Pancreas (tissue), 10 donors: ENCODE measurements around the gene CNGA3. TPM values are rescaled to one million over a fixed set of nuclear protein-coding genes. Genes with fewer than 3 reads are reported as not detected.

ENCODE experiments used
- ATAC-seq, 4 donors: fragments of 200-7000 bp; cut with Tn5 transposase; one replicate each; pipeline versions ENCODE4 v1.8.0 to v1.9.1; 2020; ENCODE audit warnings: mild to moderate bottlenecking in 4 of 4, moderate library complexity in 4 of 4
- DNase-seq, 6 donors: peaks; one replicate each; pipeline ENCODE4 v3.0.0-alpha.2; 2020
- FAIRE-seq: peaks from 2 replicates; lab custom pipeline; 2012; peaks lifted over from hg19 to GRCh38; lab: Jason Lieb, UNC
- H3K27ac ChIP-seq, 4 donors: fragments of 200-600 bp; sonication (generic); 1 replicate in 3 of 4; 2 replicates in 1 of 4; pipeline versions ENCODE4 v1.5.0 to v1.8.0; 2020
- H3K27me3 ChIP-seq, 4 donors: fragments of 200-600 bp; one replicate each; pipeline ENCODE4 v1.8.0; 2021
- H3K36me3 ChIP-seq, 3 donors: fragments of 200-600 bp; sonication (generic) in 1 of 3; one replicate each; pipeline versions ENCODE4 v1.5.0 to v1.8.0; 2020 to 2021
- H3K4me1 ChIP-seq, 3 donors: fragments of 200-600 bp; one replicate each; pipeline ENCODE4 v1.8.0; 2021
- H3K4me3 ChIP-seq, 4 donors: fragments of 200-600 bp; sonication (generic) in 2 of 4; one replicate each; pipeline versions ENCODE4 v1.5.0 to v1.8.0; 2020 to 2021
- H3K9me3 ChIP-seq, 4 donors: fragments of 200-600 bp; one replicate each; pipeline ENCODE4 v1.8.0; 2021
- WGBS, 2 donors: extraction: QIAGEN DNeasy Blood & Tissue Kit; methylation state at CpG; one replicate each; pipeline ENCODE4 v1.1.7; 2013; 5-methylcytosine and 5-hydroxymethylcytosine counted together
- intact Hi-C, 3 donors: fragments of 100-400 bp; cut with DNase I; formaldehyde crosslinking; loops; one replicate each; pipeline versions ENCODE4 v1.11.1 to v1.14.2; 2022
- polyA plus RNA-seq, 2 donors: library from polyadenylated mRNA; stranded (reverse); fragments of 200-250 nt; gene quantifications; one replicate each; pipeline ENCODE4 v1.2.3, GENCODE V29; 2013
- total RNA-seq, 6 donors: library from RNA; stranded (reverse); fragmentation: NEBNext Ultra II Directional in 4 of 6; extraction: Animal tissue kit (Norgen Biotek cat#: 25700) in 4 of 6; gene quantifications; one replicate each; pipeline versions ENCODE4 v1.2.1 to v1.2.4, GENCODE V29; 2021 to 2023
- TF ChIP-seq, protein P1 (sequence below), 4 donors: fragments of 200-600 bp; sonication (generic) in 3 of 4; IDR thresholded peaks; one replicate each; pipeline versions ENCODE4 v1.5.0 to v1.8.0; 2021; ENCODE audit warnings: antibody characterized with exemption in 4 of 4
- donor health status: healthy with polysubstance abuse.
- donor health status: DM: no; HTN: no; CAD: no; lungs with moderate emphysema.
- donor health status: DM: no; HTN: no; CAD: no.
- donor health status: control.
- donor health status: control.
- donor health status: Bipolar disorder and iron deficiency.
- donor health status: DM: yes; HTN: yes; CAD: no.
- donor health status: DM: no; HTN: no; CAD: no.
- donor health status: DM: no; HTN: no; CAD: no.
- donor health status: DM: yes; HTN: yes; CAD: no.

CNGA3 gene
- total and polyA plus RNA-seq, 8 donors, result 0.09 to 1.5 (median 0.28) TPM

DNA sequence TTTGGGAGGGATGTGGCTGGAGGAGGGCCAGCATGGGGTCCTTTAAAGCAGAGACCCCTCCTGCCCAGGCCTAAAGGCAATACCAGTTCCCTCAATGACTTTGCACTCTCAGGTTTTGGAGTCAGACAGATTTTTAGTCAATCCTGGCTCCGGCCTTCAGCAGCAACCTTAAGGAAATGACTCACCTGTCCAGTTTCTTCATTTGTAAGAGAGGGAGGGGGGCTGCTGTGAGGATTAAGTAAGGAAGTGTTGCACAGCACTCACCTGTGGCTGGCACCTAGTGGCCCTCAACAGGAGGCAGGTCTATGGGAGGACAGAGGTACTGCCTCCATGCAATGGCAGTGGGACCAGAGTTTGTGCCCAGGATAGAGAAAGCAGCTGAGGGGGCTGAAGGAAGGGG is 13.7 kb downstream of the CNGA3 start:
- H3K27ac ChIP-seq, result no peak overlapping the region
- no peaks in the 10 kb centered on the region for H3K9me3 ChIP-seq
- no peaks in the 10 kb centered on the region for H3K4me1 ChIP-seq
- no peak for ATAC-seq
- H3K27me3 ChIP-seq, result no peaks in the 10 kb centered on the region
- intact Hi-C loops, result no loop called here
- TF ChIP-seq, protein P1, sequence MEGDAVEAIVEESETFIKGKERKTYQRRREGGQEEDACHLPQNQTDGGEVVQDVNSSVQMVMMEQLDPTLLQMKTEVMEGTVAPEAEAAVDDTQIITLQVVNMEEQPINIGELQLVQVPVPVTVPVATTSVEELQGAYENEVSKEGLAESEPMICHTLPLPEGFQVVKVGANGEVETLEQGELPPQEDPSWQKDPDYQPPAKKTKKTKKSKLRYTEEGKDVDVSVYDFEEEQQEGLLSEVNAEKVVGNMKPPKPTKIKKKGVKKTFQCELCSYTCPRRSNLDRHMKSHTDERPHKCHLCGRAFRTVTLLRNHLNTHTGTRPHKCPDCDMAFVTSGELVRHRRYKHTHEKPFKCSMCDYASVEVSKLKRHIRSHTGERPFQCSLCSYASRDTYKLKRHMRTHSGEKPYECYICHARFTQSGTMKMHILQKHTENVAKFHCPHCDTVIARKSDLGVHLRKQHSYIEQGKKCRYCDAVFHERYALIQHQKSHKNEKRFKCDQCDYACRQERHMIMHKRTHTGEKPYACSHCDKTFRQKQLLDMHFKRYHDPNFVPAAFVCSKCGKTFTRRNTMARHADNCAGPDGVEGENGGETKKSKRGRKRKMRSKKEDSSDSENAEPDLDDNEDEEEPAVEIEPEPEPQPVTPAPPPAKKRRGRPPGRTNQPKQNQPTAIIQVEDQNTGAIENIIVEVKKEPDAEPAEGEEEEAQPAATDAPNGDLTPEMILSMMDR (IDR thresholded peaks at IDR 0.05), result no peak
- no peak overlapping the region for H3K4me3 ChIP-seq
- WGBS, 2 donors, result 94 to 100% methylated on average over 1 of the region's 1 CpG
- no peak for FAIRE-seq
- DNase-seq, result no peak
- H3K36me3 ChIP-seq, result no peaks in the 10 kb centered on the region

DNA sequence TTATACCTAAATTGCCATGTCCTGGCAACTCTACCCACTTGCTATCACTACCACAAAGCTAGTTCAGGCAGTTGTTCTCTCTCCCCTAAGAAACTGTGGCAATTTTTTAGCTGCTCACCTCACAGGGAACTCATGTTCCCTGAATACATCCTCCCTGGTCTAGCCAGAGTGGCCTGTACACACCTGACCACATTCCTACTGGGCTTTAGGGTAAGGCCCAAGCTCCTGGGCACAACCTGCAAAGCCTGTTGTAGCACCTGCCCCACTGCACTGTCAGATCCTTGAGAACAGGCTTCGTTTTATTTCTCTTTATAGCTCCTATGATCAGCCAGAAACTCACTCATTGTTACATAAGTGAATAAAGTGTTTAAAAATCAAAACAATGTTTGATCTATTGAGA is 21.5 kb downstream of the CNGA3 start:
- Histone ChIP-seq H3K27ac (no peak overlapping the region), H3K4me3 (no peak overlapping the region), H3K4me1 (no peaks in the 10 kb centered on the region), H3K27me3 (no peaks in the 10 kb centered on the region), H3K9me3 (no peaks in the 10 kb centered on the region), H3K36me3 (no peaks in the 10 kb centered on the region)
- DNase-seq (no peak), ATAC-seq (no peak), FAIRE-seq (no peak)
- intact Hi-C loops, result no loop called here
- 41 to 53% methylated on average over 1 of the region's 1 CpG for WGBS, 2 donors
- TF ChIP-seq, protein P1 (IDR thresholded peaks at IDR 0.05), result no peak

DNA sequence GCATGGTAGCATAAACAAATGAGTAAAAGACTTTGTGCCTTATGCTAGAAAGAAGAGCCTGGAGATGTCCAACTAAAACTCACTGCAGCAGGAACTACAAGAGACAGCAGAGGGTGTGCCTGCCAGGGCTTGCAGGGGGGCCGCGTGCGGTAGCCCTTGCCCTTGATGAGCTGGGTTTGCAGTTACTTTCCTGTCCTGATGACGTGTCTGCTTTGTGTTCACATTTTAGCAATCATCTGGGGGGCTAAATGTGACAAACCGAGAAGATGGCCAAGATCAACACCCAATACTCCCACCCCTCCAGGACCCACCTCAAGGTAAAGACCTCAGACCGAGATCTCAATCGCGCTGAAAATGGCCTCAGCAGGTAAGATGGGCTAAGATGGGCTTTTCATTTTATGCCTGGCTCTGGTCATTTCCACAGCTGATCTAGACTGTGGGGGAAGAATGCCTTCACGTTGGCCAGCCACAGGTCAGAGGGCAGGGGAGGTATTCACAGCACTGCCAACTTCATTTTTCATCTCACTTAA is 23.5 kb downstream of the CNGA3 start:
- no peak for ATAC-seq

DNA sequence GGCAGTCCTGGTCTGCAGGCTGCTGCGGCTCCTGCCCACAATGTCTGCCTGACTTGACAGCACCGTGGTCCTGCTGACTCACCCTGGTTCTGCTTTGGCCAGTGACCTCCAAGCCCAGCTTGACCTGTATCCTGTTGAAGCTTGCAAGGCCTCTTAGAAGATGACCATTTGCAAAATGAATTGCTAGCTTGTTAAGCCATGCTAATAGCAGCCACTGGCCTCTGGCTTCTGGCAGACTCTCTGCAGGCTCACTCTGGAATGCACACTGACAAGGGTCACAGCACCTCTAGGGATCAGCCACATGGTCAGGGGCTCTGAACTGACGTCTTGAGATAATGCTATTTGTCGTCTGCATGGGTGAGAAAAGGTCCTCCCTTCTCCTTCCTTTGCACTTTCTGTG is 25.9 kb downstream of the CNGA3 start:
- Histone ChIP-seq H3K4me3 (no peak overlapping the region), H3K9me3 (no peaks in the 10 kb centered on the region), H3K27ac (no peak overlapping the region), H3K36me3 (no peaks in the 10 kb centered on the region), H3K27me3 (no peaks in the 10 kb centered on the region), H3K4me1 (no peaks in the 10 kb centered on the region)
- WGBS, 2 donors, result 57 to 58% methylated on average over 4 of the region's 4 CpGs
- no peak for FAIRE-seq
- intact Hi-C loops, result no loop called here
- ATAC-seq, result no peak
- TF ChIP-seq, protein P1 (IDR thresholded peaks at IDR 0.05), result no peak
- DNase-seq, result no peak

More for the DNA sequence above, 23.5 kb downstream of the CNGA3 start:
- no peaks in the 10 kb centered on the region for H3K9me3 ChIP-seq
- no peaks in the 10 kb centered on the region for H3K27me3 ChIP-seq
- no peak overlapping the region for H3K27ac ChIP-seq
- no peak overlapping the region for H3K4me3 ChIP-seq
- intact Hi-C loops, result no loop called here
- TF ChIP-seq, protein P1 (IDR thresholded peaks at IDR 0.05), result no peak
- DNase-seq, result no peak
- H3K4me1 ChIP-seq, result no peaks in the 10 kb centered on the region
- WGBS, 2 donors, result 81 to 85% methylated on average over 9 of the region's 9 CpGs
- H3K36me3 ChIP-seq, result no peaks in the 10 kb centered on the region
- FAIRE-seq, result no peak

DNA sequence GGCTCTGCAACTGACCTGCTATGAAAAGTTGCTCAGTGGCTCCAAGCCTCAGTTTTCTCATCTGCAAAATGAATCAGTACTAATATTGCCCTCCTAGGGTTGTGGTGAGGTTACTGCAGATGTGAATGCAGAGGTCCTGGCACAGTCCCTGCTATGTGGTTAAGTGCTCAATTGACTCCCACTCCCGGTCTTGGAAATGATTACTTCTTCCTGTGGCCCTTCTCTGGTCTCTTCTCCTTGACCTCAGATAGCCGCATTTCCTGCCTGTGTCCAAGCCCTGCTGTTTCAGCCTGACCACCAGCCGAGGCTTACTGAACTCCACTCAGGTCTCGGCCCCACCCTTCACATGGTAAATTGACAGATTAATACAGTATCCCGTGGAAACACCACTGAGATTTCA is 26.3 kb downstream of the CNGA3 start:
- H3K27me3 ChIP-seq, result no peaks in the 10 kb centered on the region
- ATAC-seq (no peak), FAIRE-seq (no peak), DNase-seq (no peak)
- no peaks in the 10 kb centered on the region for H3K36me3 ChIP-seq
- 51 to 52% methylated on average over 5 of the region's 5 CpGs for WGBS, 2 donors
- no peak overlapping the region for H3K27ac ChIP-seq
- H3K4me1 ChIP-seq, result no peaks in the 10 kb centered on the region
- intact Hi-C loops, result no loop called here
- TF ChIP-seq, protein P1 (IDR thresholded peaks at IDR 0.05), result no peak
- no peak overlapping the region for H3K4me3 ChIP-seq
- H3K9me3 ChIP-seq, result no peaks in the 10 kb centered on the region
